HUES64 (cell line): ENCODE data around the gene ASL.
A peak's percentile ranks its signal among the peaks of the same experiment; 100 is the strongest.
"Not testable (repeated sequence)": the region's sequence is repeated elsewhere in the genome, so short reads cannot be mapped to it uniquely, and the experiment has no call there.

ENCODE experiments used
- H3K27ac ChIP-seq: 2 replicates; pipeline ENCODE4 v1.7.0; 2013; ENCODE audit warnings: low read depth, low read length, inconsistent platforms
- H3K27me3 ChIP-seq: 2 replicates; pipeline ENCODE4 v1.6.1; 2013; ENCODE audit warnings: mild to moderate bottlenecking, low read length; ENCODE audit not compliant: insufficient read depth
- H3K36me3 ChIP-seq: 2 replicates; pipeline ENCODE4 v1.6.1; 2013; ENCODE audit warnings: mild to moderate bottlenecking, low read length; ENCODE audit not compliant: insufficient read depth
- H3K4me1 ChIP-seq: 2 replicates; pipeline ENCODE4 v1.6.1; 2013; ENCODE audit warnings: mild to moderate bottlenecking, low read length, moderate library complexity; ENCODE audit not compliant: insufficient read depth
- H3K4me3 ChIP-seq: 2 replicates; pipeline ENCODE4 v1.5.1; 2013; ENCODE audit warnings: mild to moderate bottlenecking, low read length, moderate library complexity
- H3K9ac ChIP-seq: 2 replicates; pipeline ENCODE4 v1.6.1; 2013; ENCODE audit warnings: mild to moderate bottlenecking, low read depth, low read length
- H3K9me3 ChIP-seq: 2 replicates; pipeline ENCODE4 v1.6.1; 2013; ENCODE audit warnings: low read depth, low read length; ENCODE audit not compliant: insufficient read depth
- WGBS: fragments of 150-250, 120-280 bp; methylation state at CpG from one replicate; pipeline ENCODE4 v1.1.7; 2013; ENCODE audit warnings: missing lambda C conversion rate; 5-methylcytosine and 5-hydroxymethylcytosine counted together

Gene ASL

GRCh38 chr7:66103994-66104393 is 28.4 kb downstream of the ASL start:
- WGBS, result 98% methylated on average over 3 of the region's 3 CpGs

GRCh38 chr7:66105263-66105748 is 29.7 kb downstream of the ASL start:
- Histone ChIP-seq H3K9me3 (no peaks in the 10 kb centered on the region), H3K4me1 (no peaks in the 10 kb centered on the region), H3K4me3 (no peak overlapping the region), H3K27me3 (no peaks in the 10 kb centered on the region), H3K27ac (no peak overlapping the region), H3K36me3 (no peaks in the 10 kb centered on the region), H3K9ac (no peak overlapping the region)
- 96% methylated on average over 5 of the region's 5 CpGs for WGBS

More at GRCh38 chr7:66103994-66104393, 28.4 kb downstream of the ASL start:
- not testable (repeated sequence) for H3K27me3 ChIP-seq, H3K4me1 ChIP-seq, H3K27ac ChIP-seq, H3K36me3 ChIP-seq, H3K9ac ChIP-seq, H3K4me3 ChIP-seq, H3K9me3 ChIP-seq

GRCh38 chr7:66108410-66108809 is 32.8 kb downstream of the ASL start:
- H3K27ac ChIP-seq, H3K9me3 ChIP-seq, H3K27me3 ChIP-seq, H3K9ac ChIP-seq, H3K4me3 ChIP-seq, H3K4me1 ChIP-seq, H3K36me3 ChIP-seq: not testable (repeated sequence)
- 88% methylated on average over 5 of the region's 5 CpGs for WGBS

GRCh38 chr7:66110856-66111255 is 35.2 kb downstream of the ASL start:
- Histone ChIP-seq H3K9me3 (no peaks in the 10 kb centered on the region), H3K4me3 (no peak overlapping the region), H3K9ac (no peak overlapping the region), H3K36me3 (peaks cover under 1% of the 10 kb centered on the region; the same call in 1 of the 2 replicates), H3K27ac (no peak overlapping the region), H3K4me1 (peaks cover 4% of the 10 kb centered on the region; the same call in 1 of the 2 replicates), H3K27me3 (no peaks in the 10 kb centered on the region)
- WGBS, result 62% methylated on average over 9 of the region's 9 CpGs

GRCh38 chr7:66114743-66115649 is 39.4 kb downstream of the ASL start, which contains the start of gene CRCP:
TSS of gene CRCP (plus strand) at chr7:66114847. CDS start at chr7:66114963, 116 bp downstream.
- H3K9ac ChIP-seq, result peak within 1 kb of the TSS; percentile 97
- no peaks in the 10 kb centered on the region for H3K27me3 ChIP-seq
- H3K4me1 ChIP-seq, result peaks cover 5% of the 10 kb centered on the region; the same call in 1 of the 2 replicates
- peak within 1 kb of the TSS; percentile 94 for H3K4me3 ChIP-seq
- WGBS, result 1% methylated on average over 67 of the region's 67 CpGs
- H3K9me3 ChIP-seq, result no peaks in the 10 kb centered on the region
- H3K27ac ChIP-seq, result peak within 1 kb of the TSS; percentile 91
- peaks cover 9% of the 10 kb centered on the region; the same call in 1 of the 2 replicates for H3K36me3 ChIP-seq

GRCh38 chr7:66116680-66117420 is 41.2 kb downstream of the ASL start:
- not testable (repeated sequence) for H3K4me3 ChIP-seq, H3K9ac ChIP-seq, H3K4me1 ChIP-seq, H3K36me3 ChIP-seq, H3K9me3 ChIP-seq, H3K27ac ChIP-seq, H3K27me3 ChIP-seq
- WGBS, result 96% methylated on average over 10 of the region's 12 CpGs

- Histone ChIP-seq H3K27me3 (no peaks in the 10 kb centered on the region), H3K4me1 (peaks cover 5% of the 10 kb centered on the region; the same call in 1 of the 2 replicates), H3K4me3 (no peak overlapping the region), H3K9ac (no peak overlapping the region), H3K9me3 (no peaks in the 10 kb centered on the region), H3K27ac (no peak overlapping the region), H3K36me3 (peaks cover 9% of the 10 kb centered on the region; the same call in 1 of the 2 replicates)
- 98% methylated on average over 3 of the region's 3 CpGs for WGBS
Measured at GRCh38 chr7:66118603-66119002, 43.0 kb downstream of the ASL start.

GRCh38 chr7:66119245-66119850 is 43.7 kb downstream of the ASL start:
- WGBS, result 90% methylated on average over 4 of the region's 4 CpGs
- Histone ChIP-seq H3K27me3 (no peaks in the 10 kb centered on the region), H3K9me3 (no peaks in the 10 kb centered on the region), H3K36me3 (peaks cover 9% of the 10 kb centered on the region; the same call in 1 of the 2 replicates), H3K9ac (no peak overlapping the region), H3K4me1 (peaks cover 5% of the 10 kb centered on the region; the same call in 1 of the 2 replicates), H3K27ac (no peak overlapping the region), H3K4me3 (no peak overlapping the region)

GRCh38 chr7:66123175-66123528 is 47.5 kb downstream of the ASL start:
- Histone ChIP-seq H3K9me3 (no peaks in the 10 kb centered on the region), H3K4me3 (no peak overlapping the region), H3K4me1 (no peaks in the 10 kb centered on the region), H3K27me3 (no peaks in the 10 kb centered on the region), H3K27ac (no peak overlapping the region), H3K9ac (no peak overlapping the region), H3K36me3 (peaks cover 3% of the 10 kb centered on the region; the same call in 1 of the 2 replicates)
- WGBS, result 96% methylated on average over 9 of the region's 9 CpGs

GRCh38 chr7:66124569-66124861 is 48.9 kb downstream of the ASL start:
- not testable (repeated sequence) for H3K9me3 ChIP-seq, H3K4me3 ChIP-seq, H3K36me3 ChIP-seq, H3K27me3 ChIP-seq, H3K27ac ChIP-seq, H3K4me1 ChIP-seq, H3K9ac ChIP-seq
- 95% methylated on average over 5 of the region's 5 CpGs for WGBS
